ENCODE results near the gene MAP3K5. TPM values are rescaled to one million over a fixed set of nuclear protein-coding genes. Genes with fewer than 3 reads are reported as not detected.

Gene MAP3K5
- total RNA-seq, 1 donor from 2014 or later = 1.7 TPM

- Histone ChIP-seq H3K4me2 (ENCODE audit: low read length) (no peak overlapping the region), H2AFZ (ENCODE audit: low read depth, low read length) (no peak overlapping the region), H3K79me2 (ENCODE audit: insufficient read depth, low read length) (peaks cover 11% of the 10 kb centered on the region), H4K20me1 (ENCODE audit: insufficient read depth, low read length) (peaks cover 5% of the 10 kb centered on the region), H3K9ac (ENCODE audit: low read length) (no peak overlapping the region), H3K4me1 (ENCODE audit: insufficient read depth, low read length) (no peaks in the 10 kb centered on the region), H3K27ac (ENCODE audit: low read depth, low read length) (no peak overlapping the region), H3K9me3 (ENCODE audit: insufficient read depth, low read depth, low read length) (no peaks in the 10 kb centered on the region), H3K27me3 (ENCODE audit: insufficient read depth, low read length) (no peaks in the 10 kb centered on the region), H3K36me3 (ENCODE audit: insufficient read depth, low read length) (no peaks in the 10 kb centered on the region), H3K4me3 (ENCODE audit: insufficient read depth, low read depth, low read length) (no peak overlapping the region)
- DNase-seq (ENCODE audit: low read depth) = no peak
- Mint-ChIP-seq H3K9me3 (ENCODE audit: unreplicated experiment) (no peaks in the 10 kb centered on the region), H3K27me3 (ENCODE audit: low read depth, unreplicated experiment) (no peaks in the 10 kb centered on the region), H3K27ac (ENCODE audit: unreplicated experiment) (no peak overlapping the region), H3K4me3 (ENCODE audit: unreplicated experiment) (no peak overlapping the region), H3K4me1 (ENCODE audit: low read depth, unreplicated experiment) (peaks cover 7% of the 10 kb centered on the region), H3K36me3 (ENCODE audit: low read depth, unreplicated experiment) (no peaks in the 10 kb centered on the region)
- TF ChIP-seq CTCF (IDR thresholded peaks at IDR 0.05; ENCODE audit: insufficient read depth, low read depth, low read length) (no peak), EZH2 (IDR thresholded peaks at IDR 0.05; ENCODE audit: insufficient read depth, low read length) (no peak)
- no peak for FAIRE-seq
Measured at GRCh38 chr6:136728033-136728939, 64.0 kb downstream of the MAP3K5 start.

- Histone ChIP-seq H3K4me2 (ENCODE audit: low read length) (no peak overlapping the region), H3K27ac (ENCODE audit: low read depth, low read length) (no peak overlapping the region), H3K27me3 (ENCODE audit: insufficient read depth, low read length) (no peaks in the 10 kb centered on the region), H3K36me3 (ENCODE audit: insufficient read depth, low read length) (no peaks in the 10 kb centered on the region), H3K4me3 (ENCODE audit: insufficient read depth, low read depth, low read length) (no peak overlapping the region), H3K9ac (ENCODE audit: low read length) (no peak overlapping the region), H3K9me3 (ENCODE audit: insufficient read depth, low read depth, low read length) (no peaks in the 10 kb centered on the region), H4K20me1 (ENCODE audit: insufficient read depth, low read length) (no peaks in the 10 kb centered on the region), H3K4me1 (ENCODE audit: insufficient read depth, low read length) (no peaks in the 10 kb centered on the region), H3K79me2 (ENCODE audit: insufficient read depth, low read length) (peaks cover 8% of the 10 kb centered on the region), H2AFZ (ENCODE audit: low read depth, low read length) (no peak overlapping the region)
- Mint-ChIP-seq H3K9me3 (ENCODE audit: unreplicated experiment) (no peaks in the 10 kb centered on the region), H3K36me3 (ENCODE audit: low read depth, unreplicated experiment) (no peaks in the 10 kb centered on the region), H3K4me3 (ENCODE audit: unreplicated experiment) (no peak overlapping the region), H3K27me3 (ENCODE audit: low read depth, unreplicated experiment) (no peaks in the 10 kb centered on the region), H3K27ac (ENCODE audit: unreplicated experiment) (no peak overlapping the region), H3K4me1 (ENCODE audit: low read depth, unreplicated experiment) (peaks cover 7% of the 10 kb centered on the region)
- DNase-seq (ENCODE audit: low read depth) = no peak
- FAIRE-seq = no peak
- TF ChIP-seq CTCF (IDR thresholded peaks at IDR 0.05; ENCODE audit: insufficient read depth, low read depth, low read length) (no peak), EZH2 (IDR thresholded peaks at IDR 0.05; ENCODE audit: insufficient read depth, low read length) (no peak)
Measured at GRCh38 chr6:136726837-136727557, 65.3 kb downstream of the MAP3K5 start.
